Measurements from ENCODE around the gene MAGOH.

GRCh38 chr1:53276902-53277281 lies 38.6 kb upstream of the MAGOH start:
- TF ChIP-seq CTCF (conservative IDR thresholded peaks at IDR 0.05; ENCODE audit: low read length): no peak
- TF ChIP-seq EZH2phosphoT487 (IDR thresholded peaks at IDR 0.05; ENCODE audit: borderline replicate concordance): no peak

Measured in Loucy (cell line).